Mesothelial cell of epicardium (in vitro differentiated cells): ENCODE results near the gene DOCK2. TPM values are rescaled to one million over a fixed set of nuclear protein-coding genes. Genes with fewer than 3 reads are reported as not detected.

ENCODE experiments used
- DNase-seq, 2 experiments: peaks; one replicate each; pipeline ENCODE4 v3.0.0; 2021; ENCODE audit warnings: low spot score in 2 of 2; ENCODE audit not compliant: unreplicated experiment in 2 of 2
- H3K27ac Mint-ChIP-seq: 2 replicates; pipeline ENCODE4 v1.8.0; 2021; ENCODE audit warnings: mixed read lengths
- H3K27me3 Mint-ChIP-seq: 2 replicates; pipeline ENCODE4 v1.8.0; 2021; ENCODE audit warnings: low read depth, mixed read lengths
- H3K36me3 Mint-ChIP-seq: 2 replicates; pipeline ENCODE4 v1.8.0; 2021; ENCODE audit warnings: mixed read lengths
- H3K4me1 Mint-ChIP-seq: 2 replicates; pipeline ENCODE4 v1.8.0; 2021; ENCODE audit warnings: mixed read lengths
- H3K4me3 Mint-ChIP-seq: 2 replicates; pipeline ENCODE4 v1.8.0; 2021; ENCODE audit warnings: mild to moderate bottlenecking, moderate library complexity, mixed read lengths
- H3K9me3 Mint-ChIP-seq: 2 replicates; pipeline ENCODE4 v1.8.0; 2021; ENCODE audit warnings: mixed read lengths
- total RNA-seq: library from RNA; stranded (reverse); gene quantifications from 3 replicates; pipeline ENCODE4 v1.2.1, GENCODE V29; 2021
- TF ChIP-seq, protein P1 (sequence below): fragments of 200-600 bp; sonication (generic); IDR thresholded peaks from one replicate; pipeline ENCODE4 v1.5.0; 2021; ENCODE audit warnings: antibody characterized with exemption; ENCODE audit not compliant: unreplicated experiment

Gene DOCK2
- total RNA-seq, 1 donor from 2014 or later = 0.25 TPM

DNA sequence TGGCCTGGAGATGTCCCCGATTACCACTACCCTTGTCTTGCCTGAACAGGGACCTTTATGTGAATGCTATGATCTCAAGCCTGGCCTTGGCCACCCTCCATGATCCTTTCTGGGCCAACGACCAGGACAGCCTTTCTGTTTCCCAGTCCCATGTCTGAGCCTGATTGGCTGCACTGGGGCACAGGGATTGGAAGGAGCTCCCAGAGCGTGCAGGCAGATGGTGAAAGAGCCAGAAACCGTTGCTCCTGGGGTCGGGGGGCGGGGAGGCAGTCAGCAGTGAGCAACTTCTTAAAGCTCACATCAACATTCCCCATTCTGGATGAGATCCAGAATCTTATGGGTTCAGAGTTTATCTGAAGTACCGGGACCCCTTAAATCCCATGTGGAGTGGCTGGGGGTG, 258.9 kb downstream of the DOCK2 start:
- TF ChIP-seq, protein P1, sequence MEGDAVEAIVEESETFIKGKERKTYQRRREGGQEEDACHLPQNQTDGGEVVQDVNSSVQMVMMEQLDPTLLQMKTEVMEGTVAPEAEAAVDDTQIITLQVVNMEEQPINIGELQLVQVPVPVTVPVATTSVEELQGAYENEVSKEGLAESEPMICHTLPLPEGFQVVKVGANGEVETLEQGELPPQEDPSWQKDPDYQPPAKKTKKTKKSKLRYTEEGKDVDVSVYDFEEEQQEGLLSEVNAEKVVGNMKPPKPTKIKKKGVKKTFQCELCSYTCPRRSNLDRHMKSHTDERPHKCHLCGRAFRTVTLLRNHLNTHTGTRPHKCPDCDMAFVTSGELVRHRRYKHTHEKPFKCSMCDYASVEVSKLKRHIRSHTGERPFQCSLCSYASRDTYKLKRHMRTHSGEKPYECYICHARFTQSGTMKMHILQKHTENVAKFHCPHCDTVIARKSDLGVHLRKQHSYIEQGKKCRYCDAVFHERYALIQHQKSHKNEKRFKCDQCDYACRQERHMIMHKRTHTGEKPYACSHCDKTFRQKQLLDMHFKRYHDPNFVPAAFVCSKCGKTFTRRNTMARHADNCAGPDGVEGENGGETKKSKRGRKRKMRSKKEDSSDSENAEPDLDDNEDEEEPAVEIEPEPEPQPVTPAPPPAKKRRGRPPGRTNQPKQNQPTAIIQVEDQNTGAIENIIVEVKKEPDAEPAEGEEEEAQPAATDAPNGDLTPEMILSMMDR = no peak
- no peak overlapping the region for H3K27ac Mint-ChIP-seq
- H3K27me3 Mint-ChIP-seq = peaks cover 50% of the 10 kb centered on the region
- no peak overlapping the region for H3K4me3 Mint-ChIP-seq
- H3K4me1 Mint-ChIP-seq = no peaks in the 10 kb centered on the region
- H3K36me3 Mint-ChIP-seq = no peaks in the 10 kb centered on the region
- no peaks in the 10 kb centered on the region for H3K9me3 Mint-ChIP-seq
- DNase-seq = no peak

DNA sequence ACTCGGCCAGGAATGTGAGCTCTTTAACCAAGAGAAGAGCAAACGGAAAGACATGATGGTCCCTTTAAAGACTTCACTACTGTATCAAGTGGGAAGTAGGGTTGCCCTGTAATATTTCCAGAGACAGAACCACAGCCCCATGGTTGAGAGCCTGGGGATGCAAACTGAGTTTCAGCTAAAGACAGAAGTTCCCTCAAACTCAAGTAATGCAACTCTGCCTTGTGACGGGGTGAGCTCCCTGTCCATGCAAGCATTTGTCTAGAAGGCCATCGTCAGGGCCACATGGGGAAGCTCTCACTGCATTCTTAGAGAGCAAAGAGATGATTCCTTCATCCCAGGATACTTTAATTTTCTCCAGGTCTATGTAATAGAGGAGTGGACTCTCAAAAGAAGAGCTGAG, 260.4 kb downstream of the DOCK2 start:
- TF ChIP-seq, protein P1 = no peak
- H3K4me3 Mint-ChIP-seq = no peak overlapping the region
- no peaks in the 10 kb centered on the region for H3K36me3 Mint-ChIP-seq

DNA sequence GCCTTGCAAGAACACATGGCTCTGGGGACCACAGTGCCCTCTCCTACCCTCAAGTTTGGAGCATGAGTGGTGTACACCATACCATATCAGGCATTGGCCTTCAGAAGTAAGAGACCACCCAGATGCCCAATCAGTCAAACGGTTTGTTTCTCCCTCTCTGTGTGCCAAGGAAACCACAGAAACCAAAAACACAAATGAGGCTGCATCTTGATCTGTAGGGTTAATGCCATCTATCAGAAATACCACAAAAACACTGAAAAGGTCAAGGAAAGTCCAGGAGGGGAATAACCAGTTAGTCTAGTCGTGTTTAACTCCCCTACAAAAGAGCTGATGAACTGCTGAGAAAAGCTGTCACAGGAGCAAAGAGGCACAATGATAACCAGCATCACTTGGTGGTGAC, 264.8 kb downstream of the DOCK2 start:
- Mint-ChIP-seq H3K27ac (no peak overlapping the region), H3K9me3 (no peaks in the 10 kb centered on the region), H3K27me3 (peaks cover 20% of the 10 kb centered on the region), H3K36me3 (no peaks in the 10 kb centered on the region), H3K4me1 (peaks cover 11% of the 10 kb centered on the region), H3K4me3 (no peak overlapping the region)
- TF ChIP-seq, protein P1 = no peak
- DNase-seq = no peak

More for the DNA sequence above, 260.4 kb downstream of the DOCK2 start:
- H3K27ac Mint-ChIP-seq = no peak overlapping the region
- no peak for DNase-seq
- H3K9me3 Mint-ChIP-seq = no peaks in the 10 kb centered on the region
- H3K4me1 Mint-ChIP-seq = peaks cover 6% of the 10 kb centered on the region
- H3K27me3 Mint-ChIP-seq = peaks cover 43% of the 10 kb centered on the region

DNA sequence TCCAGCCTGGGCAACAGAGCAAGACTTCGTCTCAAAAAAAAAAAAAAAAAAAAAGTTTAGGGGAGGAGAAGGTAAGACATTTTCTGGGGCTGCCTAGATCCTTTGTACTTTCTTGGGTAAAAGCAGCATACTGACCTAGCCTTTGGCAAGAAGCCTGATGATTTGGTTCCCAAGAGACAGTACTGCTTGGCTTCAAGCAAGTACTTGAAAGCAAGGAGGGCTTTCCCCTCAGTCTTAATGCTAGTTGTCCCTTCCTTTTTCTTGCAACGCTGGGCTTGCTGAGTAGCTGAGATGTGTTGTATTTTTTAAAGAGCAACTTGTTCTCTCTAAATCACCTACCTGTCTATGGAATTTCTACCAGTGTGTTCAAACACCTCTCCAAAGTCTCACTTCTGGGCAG, 267.0 kb downstream of the DOCK2 start:
- Mint-ChIP-seq H3K4me3 (no peak overlapping the region), H3K4me1 (peaks cover 11% of the 10 kb centered on the region), H3K27me3 (peaks cover 23% of the 10 kb centered on the region), H3K27ac (no peak overlapping the region), H3K9me3 (no peaks in the 10 kb centered on the region), H3K36me3 (no peaks in the 10 kb centered on the region)
- no peak for DNase-seq
- TF ChIP-seq, protein P1 = no peak

DNA sequence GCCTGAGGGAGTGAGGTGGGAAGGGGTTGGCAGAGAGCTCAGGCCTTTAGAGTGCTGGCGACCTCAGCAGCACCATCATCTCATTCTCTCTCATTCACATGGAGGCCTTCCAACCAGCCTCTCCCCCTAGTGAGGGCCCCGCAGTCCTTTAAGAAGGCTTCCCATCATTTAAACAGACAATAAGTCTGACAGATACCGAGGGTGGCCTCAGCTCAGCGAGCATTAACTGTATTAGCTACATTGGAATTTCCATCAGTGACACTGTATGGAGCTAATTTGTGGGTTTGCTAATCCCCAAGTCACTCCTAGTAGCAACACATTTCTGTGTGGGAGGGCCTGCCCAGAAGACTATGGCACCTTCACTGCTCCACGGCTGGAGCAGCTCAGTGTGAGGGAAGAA, 267.4 kb downstream of the DOCK2 start:
- peaks cover 23% of the 10 kb centered on the region for H3K27me3 Mint-ChIP-seq
- DNase-seq = no peak
- no peak overlapping the region for H3K27ac Mint-ChIP-seq
- TF ChIP-seq, protein P1 = no peak
- H3K4me3 Mint-ChIP-seq = no peak overlapping the region
- H3K9me3 Mint-ChIP-seq = no peaks in the 10 kb centered on the region
- H3K4me1 Mint-ChIP-seq = peaks cover 11% of the 10 kb centered on the region
- no peaks in the 10 kb centered on the region for H3K36me3 Mint-ChIP-seq

DNA sequence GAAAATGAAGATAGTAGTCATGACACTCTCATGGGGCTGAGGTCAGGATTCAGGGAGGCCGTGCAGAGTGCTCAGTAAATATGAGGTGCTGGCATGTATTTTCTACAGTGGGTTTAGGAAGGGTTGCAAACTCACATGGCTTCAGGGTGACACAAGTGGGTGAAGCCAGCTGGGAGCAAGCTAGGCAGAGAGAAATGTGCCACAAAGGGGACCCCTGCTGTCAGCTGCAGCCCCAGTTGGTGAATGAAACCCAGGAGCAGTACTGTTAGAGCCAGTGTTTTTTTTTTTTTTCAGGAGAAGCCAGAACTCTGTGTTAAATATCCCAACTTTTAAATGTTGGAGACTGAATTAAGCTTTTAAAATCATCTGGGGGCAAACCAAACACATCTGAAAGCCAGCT, 267.9 kb downstream of the DOCK2 start:
- TF ChIP-seq, protein P1 = no peak
- peaks cover 11% of the 10 kb centered on the region for H3K4me1 Mint-ChIP-seq

More for the DNA sequence above, 267.9 kb downstream of the DOCK2 start:
- Mint-ChIP-seq H3K27ac (no peak overlapping the region), H3K27me3 (peaks cover 19% of the 10 kb centered on the region), H3K4me3 (no peak overlapping the region), H3K9me3 (no peaks in the 10 kb centered on the region), H3K36me3 (no peaks in the 10 kb centered on the region)
- no peak for DNase-seq
